Measurements from ENCODE around the gene LPCAT2.

The LPCAT2 gene

GRCh38 chr16:55557186-55557585, 48.3 kb downstream of the LPCAT2 start:
- no peak for DNase-seq

- DNase-seq = no peak
These were observed 50.4 kb downstream of the LPCAT2 start for GRCh38 chr16:55559233-55559632.

GRCh38 chr16:55559933-55560516, 51.2 kb downstream of the LPCAT2 start:
- DNase-seq = no peak

- no peak for DNase-seq
These were observed 52.5 kb downstream of the LPCAT2 start for GRCh38 chr16:55561319-55561848.

- no peak for DNase-seq
These were observed 54.1 kb downstream of the LPCAT2 start for GRCh38 chr16:55562936-55563335.

- DNase-seq = no peak
These were observed 54.9 kb downstream of the LPCAT2 start for GRCh38 chr16:55563797-55564196.

- DNase-seq = peak; percentile 50
These were observed 56.2 kb downstream of the LPCAT2 start for GRCh38 chr16:55565086-55565485.

- DNase-seq = no peak
These were observed 57.7 kb downstream of the LPCAT2 start, which contains the start of gene CAPNS2 for GRCh38 chr16:55566432-55567175. Gene CAPNS2, plus strand, starts transcription at chr16:55566684. Its CDS starts 73 bp downstream, at chr16:55566757.

GRCh38 chr16:55567382-55567781, 58.5 kb downstream of the LPCAT2 start:
- no peak for DNase-seq

GRCh38 chr16:55568207-55568606, 59.3 kb downstream of the LPCAT2 start:
- DNase-seq = peak; percentile 84

GRCh38 chr16:55569025-55569424, 60.2 kb downstream of the LPCAT2 start:
- DNase-seq = no peak

- DNase-seq = no peak
These were observed 61.3 kb downstream of the LPCAT2 start for GRCh38 chr16:55570159-55570558.

GRCh38 chr16:55571191-55571897, 62.5 kb downstream of the LPCAT2 start:
- no peak for DNase-seq

GRCh38 chr16:55572439-55572838, 63.6 kb downstream of the LPCAT2 start:
- DNase-seq = no peak

- DNase-seq = no peak
These were observed 65.9 kb downstream of the LPCAT2 start for GRCh38 chr16:55574811-55575210.

GRCh38 chr16:55575496-55575895, 66.6 kb downstream of the LPCAT2 start:
- DNase-seq = no peak

GRCh38 chr16:55576384-55576783, 67.5 kb downstream of the LPCAT2 start:
- DNase-seq = no peak

GRCh38 chr16:55577887-55578286, 69.0 kb downstream of the LPCAT2 start:
- DNase-seq = no peak

- DNase-seq = no peak
These were observed 76.8 kb downstream of the LPCAT2 start for GRCh38 chr16:55585631-55586030.

GRCh38 chr16:55588799-55589198, 79.9 kb downstream of the LPCAT2 start:
- no peak for DNase-seq

- DNase-seq = no peak
These were observed 83.4 kb downstream of the LPCAT2 start for GRCh38 chr16:55592306-55592705.

GRCh38 chr16:55597928-55598327, 89.1 kb downstream of the LPCAT2 start:
- no peak for DNase-seq

- no peak for DNase-seq
These were observed 97.0 kb downstream of the LPCAT2 start for GRCh38 chr16:55605754-55606336.

Data from NCI-H1105 treated with DMSO at 0.1 percent for 48 hours (cell line).